GM18861 (cell line): ENCODE results near the gene RTCB.
"Not testable (repeated sequence)": the region's sequence is repeated elsewhere in the genome, so short reads cannot be mapped to it uniquely, and the experiment has no call there.

Experiments
- ATAC-seq: cut with Tn5 transposase; IDR thresholded peaks from one replicate; pipeline ENCODE4 v1.9.1; 2021; ENCODE audit not compliant: unreplicated experiment

Gene RTCB

GRCh38 chr22:32395107-32395506 is 16.9 kb downstream of the RTCB start:
- ATAC-seq: no peak

GRCh38 chr22:32389685-32390084 is 22.4 kb downstream of the RTCB start:
- no peak for ATAC-seq

GRCh38 chr22:32385681-32386080 is 26.4 kb downstream of the RTCB start:
- ATAC-seq: no peak

GRCh38 chr22:32380991-32381390 is 31.1 kb downstream of the RTCB start:
- no peak for ATAC-seq

DNA sequence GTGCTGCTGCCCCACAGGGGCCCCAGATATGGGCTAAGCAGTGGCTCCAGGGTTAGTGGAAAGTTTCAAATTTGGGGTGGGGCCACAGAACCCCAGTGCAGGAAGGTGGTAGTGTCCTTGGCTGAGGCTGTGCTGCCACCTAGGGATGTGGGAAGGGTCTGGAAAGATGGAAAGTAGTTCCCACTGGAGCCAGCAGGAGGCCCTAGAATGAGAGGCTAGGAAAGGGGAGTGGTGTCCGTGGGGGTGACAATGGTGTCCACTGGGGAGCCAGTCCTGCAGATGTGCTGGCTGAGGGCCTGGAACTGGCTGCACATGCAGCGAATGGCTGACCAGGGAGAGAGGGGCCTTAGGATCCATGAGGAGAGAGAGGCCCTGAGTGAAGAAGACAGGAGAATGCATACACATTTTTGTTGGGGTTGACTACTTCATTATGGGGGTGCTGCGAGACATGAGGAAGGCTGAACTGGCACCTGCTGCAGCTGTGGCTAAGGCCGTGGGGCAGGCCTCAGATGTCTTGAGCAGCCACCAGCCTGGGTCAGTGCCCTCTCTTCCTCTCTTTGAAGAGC is 33.3 kb downstream of the RTCB start:
- no peak for ATAC-seq

- ATAC-seq: no peak
These were observed 35.4 kb downstream of the RTCB start for GRCh38 chr22:32376681-32377080.

- no peak for ATAC-seq
These were observed 36.2 kb downstream of the RTCB start for GRCh38 chr22:32375678-32376450.

DNA sequence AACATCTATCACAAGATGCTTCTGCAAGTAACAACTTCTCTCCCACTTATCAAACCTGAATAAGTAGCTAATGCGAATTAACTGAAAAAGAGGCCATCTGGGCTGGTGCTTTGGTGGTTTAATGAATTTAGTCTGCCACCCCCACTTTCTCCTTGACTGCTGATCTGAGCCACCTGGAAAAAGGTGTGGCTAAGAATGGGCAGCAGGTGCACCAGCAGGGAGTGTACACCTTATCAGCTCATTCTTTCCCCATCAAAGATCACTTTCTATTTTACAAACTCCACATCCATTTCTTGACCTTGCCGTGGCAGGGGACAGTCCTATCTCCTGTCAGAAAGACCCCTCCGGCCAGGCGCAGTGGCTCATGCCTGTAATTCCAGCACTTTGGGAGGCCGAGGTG is 47.8 kb downstream of the RTCB start:
- ATAC-seq: no peak

DNA sequence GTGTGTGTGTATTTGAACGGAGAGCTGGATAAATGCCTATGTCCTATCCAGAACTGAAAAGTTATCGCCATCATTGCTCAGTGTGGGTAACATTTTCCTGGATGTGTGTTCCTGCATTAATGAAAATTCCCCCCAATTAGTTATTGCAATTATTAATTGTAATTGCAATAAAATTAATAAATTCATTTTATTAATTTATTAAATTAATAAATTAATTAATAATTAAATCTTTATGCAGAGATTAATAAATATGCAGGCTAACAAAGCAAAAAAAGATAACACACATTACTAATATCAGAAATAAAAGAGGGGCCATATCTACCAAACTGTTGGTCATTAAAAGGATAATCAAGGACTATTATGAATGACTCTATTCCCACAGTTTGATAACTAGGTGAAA is 50.8 kb downstream of the RTCB start:
- no peak for ATAC-seq

DNA sequence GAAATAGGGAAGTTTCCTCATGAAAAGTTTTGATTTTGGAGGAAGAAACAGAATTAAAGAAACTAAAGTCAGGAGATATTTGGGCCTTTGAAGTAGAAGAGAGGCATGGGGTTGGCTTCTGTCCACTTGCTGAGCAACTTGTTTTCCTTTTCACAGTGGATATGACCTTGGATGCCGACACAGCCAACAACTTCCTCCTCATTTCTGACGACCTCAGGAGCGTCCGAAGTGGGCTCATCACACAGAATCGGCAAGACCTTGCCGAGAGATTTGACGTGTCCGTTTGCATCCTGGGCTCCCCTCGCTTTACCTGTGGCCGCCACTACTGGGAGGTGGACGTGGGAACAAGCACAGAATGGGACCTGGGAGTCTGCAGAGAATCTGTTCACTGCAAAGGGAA is 52.0 kb downstream of the RTCB start:
- ATAC-seq: not testable (repeated sequence)

DNA sequence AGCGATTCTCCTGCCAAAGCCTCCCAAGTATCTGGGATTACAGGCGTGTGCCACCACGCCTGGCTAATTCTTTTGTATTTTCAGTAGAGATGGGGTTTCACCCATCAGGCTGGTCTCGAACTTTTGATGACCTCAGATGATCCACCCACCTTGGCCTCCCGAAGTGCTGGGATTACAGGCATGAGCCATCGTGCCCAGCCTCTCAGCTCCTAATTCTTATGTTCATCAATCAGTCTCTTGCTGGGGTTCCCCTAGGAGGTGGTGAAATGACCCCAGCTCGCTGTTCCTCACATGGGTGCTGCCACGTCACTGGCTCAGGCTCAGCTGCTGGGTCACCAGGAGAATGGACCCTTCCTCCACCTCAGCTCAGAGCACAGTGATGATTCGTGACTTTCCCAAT is 54.5 kb downstream of the RTCB start, which contains the start of gene RFPL3:
RFPL3 (plus strand) TSS at position 301 of the 400 bp plus-strand sequence. CDS start 205 bp downstream, outside the sequence.
- not testable (repeated sequence) for ATAC-seq

- no peak for ATAC-seq
These were observed 56.3 kb downstream of the RTCB start for GRCh38 chr22:32355760-32356159.

DNA sequence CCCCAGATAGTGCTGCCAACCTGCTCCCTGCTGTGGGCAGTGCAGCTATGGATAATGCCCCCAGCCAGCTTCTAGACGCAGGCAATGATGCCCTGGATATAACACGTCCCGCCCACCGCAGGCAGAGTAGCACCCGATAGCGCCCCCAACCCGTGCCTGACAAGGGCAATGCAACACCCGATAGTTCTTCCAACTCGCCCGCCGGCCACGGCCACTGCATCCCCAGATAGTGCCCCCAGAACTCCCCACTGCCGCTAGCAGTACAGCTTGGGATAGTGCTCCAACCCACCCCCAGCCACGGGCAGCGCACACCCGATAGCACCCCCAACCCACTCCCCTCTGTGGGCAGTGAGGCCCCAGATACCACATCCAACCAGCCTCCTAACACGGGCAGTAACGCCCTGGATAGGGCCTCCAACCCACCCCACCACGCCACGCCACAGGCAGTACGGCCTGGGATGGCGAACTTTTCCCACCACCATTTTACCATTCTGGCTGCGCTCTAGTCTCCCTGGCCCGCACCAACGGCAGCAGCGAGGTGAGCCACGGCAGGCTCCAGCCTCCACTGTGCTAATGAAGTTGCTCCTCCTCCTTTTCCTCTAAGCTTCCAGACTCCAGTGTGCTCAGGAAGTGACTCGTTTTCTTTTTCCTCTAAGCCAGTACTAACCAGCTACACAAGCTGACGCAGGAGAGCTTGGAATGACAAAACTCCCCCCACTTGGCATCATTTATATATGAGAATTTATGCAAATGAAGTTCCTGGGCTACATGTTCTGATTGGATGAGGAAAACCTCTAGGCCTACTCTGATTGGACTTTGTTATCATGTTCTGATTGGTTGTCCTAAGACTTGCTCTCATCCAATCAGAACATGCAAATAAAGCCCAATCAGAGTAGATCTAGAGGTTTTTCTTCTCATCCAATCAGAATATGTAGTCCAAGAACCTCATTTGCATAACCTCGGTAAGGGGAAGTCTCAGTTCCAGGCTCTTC is 57.4 kb downstream of the RTCB start:
- no peak for ATAC-seq

DNA sequence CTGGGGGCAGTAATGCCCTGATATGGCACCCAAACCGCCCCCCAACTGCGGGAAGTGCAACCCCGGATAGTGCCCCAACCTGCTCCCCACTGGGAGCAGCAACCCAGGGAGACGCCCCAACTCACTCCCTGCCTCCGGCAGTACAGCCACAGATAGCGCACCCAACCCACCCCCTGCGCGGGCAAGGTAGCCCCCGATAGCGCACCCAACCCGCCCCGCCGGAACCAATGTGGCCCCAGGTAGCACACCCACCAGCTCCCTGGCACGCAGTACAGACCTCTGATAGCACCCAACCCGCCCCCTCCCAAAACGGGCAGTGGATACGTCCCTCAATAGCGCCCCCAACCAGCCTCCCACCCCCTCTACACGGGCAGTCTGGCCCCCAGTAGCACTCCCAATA is 58.2 kb downstream of the RTCB start:
- ATAC-seq: no peak

GRCh38 chr22:32353292-32353691 is 58.8 kb downstream of the RTCB start:
- ATAC-seq: no peak

GRCh38 chr22:32352681-32353080 is 59.4 kb downstream of the RTCB start:
- no peak for ATAC-seq

GRCh38 chr22:32351875-32352274 is 60.2 kb downstream of the RTCB start:
- ATAC-seq: not testable (repeated sequence)

- ATAC-seq: no peak
These were observed 63.9 kb downstream of the RTCB start for GRCh38 chr22:32348031-32348611.

DNA sequence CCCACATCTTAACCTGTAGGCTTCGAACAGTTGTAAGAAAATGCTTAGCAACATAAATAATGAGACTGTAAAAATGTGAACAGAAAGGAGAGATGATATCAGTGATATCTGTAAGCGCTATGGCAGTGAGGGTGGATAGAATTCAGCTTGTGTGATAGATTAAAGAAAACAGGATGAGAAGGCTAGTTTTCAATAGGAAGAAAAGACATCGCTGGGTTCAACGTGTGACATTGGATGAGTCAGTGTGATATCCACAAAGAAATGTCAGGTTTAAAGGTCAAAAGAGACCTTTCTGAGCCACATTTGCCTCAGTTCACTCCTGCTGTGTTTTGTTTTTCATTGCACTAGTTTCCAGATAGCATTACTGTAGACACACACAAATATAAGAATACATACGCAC is 68.1 kb downstream of the RTCB start:
- ATAC-seq: no peak

DNA sequence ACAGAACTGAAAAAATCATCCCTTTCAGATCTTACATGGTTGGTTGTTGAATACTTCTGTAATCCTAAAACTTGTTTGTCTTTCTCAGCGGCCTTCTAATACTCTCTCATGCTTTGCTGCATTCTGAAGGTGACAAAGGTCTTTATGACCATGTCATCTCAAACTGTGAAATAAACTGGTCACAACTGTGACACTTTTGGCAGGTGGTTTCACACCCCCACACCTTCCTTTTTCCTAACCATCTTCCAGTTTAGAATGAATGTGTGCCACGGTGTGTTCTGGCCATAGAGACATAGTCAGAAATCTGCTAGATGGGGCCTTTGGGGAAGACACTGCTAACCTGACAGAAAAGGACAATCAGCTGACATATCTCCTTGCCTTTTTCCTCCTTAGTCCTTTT is 69.1 kb downstream of the RTCB start:
- ATAC-seq: no peak

- ATAC-seq: no peak
These were observed 70.8 kb downstream of the RTCB start for GRCh38 chr22:32341122-32341740.
